Peyer's patch (tissue), 4 donors: ENCODE measurements around the gene NFATC4.

Source experiments
- CTCF ChIP-seq, 6 experiments: fragments of 450-650 bp in 4 of 6; fragments of 200-600 bp in 2 of 6; sonication (generic) in 1 of 6; IDR thresholded peaks; one replicate each; pipeline ENCODE4 v1.5.1; 2017 to 2019; ENCODE audit warnings: antibody characterized with exemption in 6 of 6, mild to moderate bottlenecking in 3 of 6, moderate library complexity in 1 of 6
- POLR2A ChIP-seq, 2 donors: fragments of 450-650 bp; IDR thresholded peaks; one replicate each; pipeline ENCODE4 v1.5.1; 2017; ENCODE audit warnings: antibody characterized with exemption in 2 of 2, mild to moderate bottlenecking in 2 of 2, moderate library complexity in 2 of 2

DNA sequence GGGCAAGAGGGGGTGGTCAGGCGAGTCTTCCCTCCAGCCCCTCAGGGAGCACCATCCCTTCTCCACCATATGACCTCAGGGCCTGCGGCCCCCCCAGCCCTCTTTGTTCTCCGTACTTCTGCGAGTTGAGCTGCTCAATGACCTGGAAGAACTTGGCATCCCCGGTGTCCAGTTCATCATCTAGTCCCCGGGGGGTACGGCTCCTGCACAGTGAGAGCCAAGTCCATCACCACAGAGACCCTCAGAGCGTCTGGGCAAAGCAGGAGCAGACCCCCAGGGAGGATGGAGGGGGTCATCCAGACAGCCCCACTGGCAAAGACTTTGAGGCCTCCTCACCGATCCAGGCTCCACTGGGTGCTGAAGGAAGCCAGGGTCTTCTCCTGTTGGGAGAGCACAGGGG is 42.0 kb upstream of the NFATC4 start:
- TF ChIP-seq CTCF (IDR thresholded peaks at IDR 0.05) = no peak
- TF ChIP-seq POLR2A (IDR thresholded peaks at IDR 0.05) = no peak
